GM19397 (cell line): Measurements from ENCODE around the gene CYP2S1.
"Not testable (repeated sequence)": the region's sequence is repeated elsewhere in the genome, so short reads cannot be mapped to it uniquely, and the experiment has no call there.

Experiments
- ATAC-seq: cut with Tn5 transposase; IDR thresholded peaks from one replicate; pipeline ENCODE4 v1.9.1; 2021; ENCODE audit warnings: mild to moderate bottlenecking, moderate library complexity; ENCODE audit not compliant: unreplicated experiment

The CYP2S1 gene

GRCh38 chr19:41224632-41225031 is 31.6 kb downstream of the CYP2S1 start:
- ATAC-seq, result no peak

- ATAC-seq, result no peak
Measured at GRCh38 chr19:41225238-41226052, 32.4 kb downstream of the CYP2S1 start.

- ATAC-seq, result no peak
Measured at GRCh38 chr19:41226053-41226873, 33.2 kb downstream of the CYP2S1 start.

- ATAC-seq, result no peak
Measured at GRCh38 chr19:41226874-41227390, 33.9 kb downstream of the CYP2S1 start.

- no peak for ATAC-seq
Measured at GRCh38 chr19:41228486-41228885, 35.5 kb downstream of the CYP2S1 start.

GRCh38 chr19:41229338-41229737 is 36.3 kb downstream of the CYP2S1 start:
- not testable (repeated sequence) for ATAC-seq

- no peak for ATAC-seq
Measured at GRCh38 chr19:41230067-41230857, 37.2 kb downstream of the CYP2S1 start.

GRCh38 chr19:41232686-41233085 is 39.7 kb downstream of the CYP2S1 start:
- no peak for ATAC-seq

- no peak for ATAC-seq
Measured at GRCh38 chr19:41233748-41234240, 40.8 kb downstream of the CYP2S1 start.

- ATAC-seq, result no peak
Measured at GRCh38 chr19:41234512-41235168, 41.6 kb downstream of the CYP2S1 start.

GRCh38 chr19:41235480-41235879 is 42.5 kb downstream of the CYP2S1 start:
- no peak for ATAC-seq

- no peak for ATAC-seq
Measured at GRCh38 chr19:41238244-41238643, 45.2 kb downstream of the CYP2S1 start.

GRCh38 chr19:41239363-41239762 is 46.3 kb downstream of the CYP2S1 start:
- ATAC-seq, result no peak

GRCh38 chr19:41239961-41240574 is 47.0 kb downstream of the CYP2S1 start:
- ATAC-seq, result no peak

- ATAC-seq, result no peak
Measured at GRCh38 chr19:41241859-41242258, 48.8 kb downstream of the CYP2S1 start.

GRCh38 chr19:41244117-41244516 is 51.1 kb downstream of the CYP2S1 start:
- no peak for ATAC-seq

GRCh38 chr19:41245843-41246242 is 52.8 kb downstream of the CYP2S1 start:
- ATAC-seq, result no peak

GRCh38 chr19:41248895-41249294 is 55.9 kb downstream of the CYP2S1 start:
- no peak for ATAC-seq

- ATAC-seq, result no peak
Measured at GRCh38 chr19:41249707-41250423, 56.8 kb downstream of the CYP2S1 start.
